Measurements from ENCODE around the gene BMPR1A. TPM values are rescaled to one million over a fixed set of nuclear protein-coding genes. Genes with fewer than 3 reads are reported as not detected.
A peak's percentile ranks its signal among the peaks of the same experiment; 100 is the strongest.

Gene BMPR1A
- total RNA-seq, 1 experiment from 2014 or later: 63.2 TPM

DNA sequence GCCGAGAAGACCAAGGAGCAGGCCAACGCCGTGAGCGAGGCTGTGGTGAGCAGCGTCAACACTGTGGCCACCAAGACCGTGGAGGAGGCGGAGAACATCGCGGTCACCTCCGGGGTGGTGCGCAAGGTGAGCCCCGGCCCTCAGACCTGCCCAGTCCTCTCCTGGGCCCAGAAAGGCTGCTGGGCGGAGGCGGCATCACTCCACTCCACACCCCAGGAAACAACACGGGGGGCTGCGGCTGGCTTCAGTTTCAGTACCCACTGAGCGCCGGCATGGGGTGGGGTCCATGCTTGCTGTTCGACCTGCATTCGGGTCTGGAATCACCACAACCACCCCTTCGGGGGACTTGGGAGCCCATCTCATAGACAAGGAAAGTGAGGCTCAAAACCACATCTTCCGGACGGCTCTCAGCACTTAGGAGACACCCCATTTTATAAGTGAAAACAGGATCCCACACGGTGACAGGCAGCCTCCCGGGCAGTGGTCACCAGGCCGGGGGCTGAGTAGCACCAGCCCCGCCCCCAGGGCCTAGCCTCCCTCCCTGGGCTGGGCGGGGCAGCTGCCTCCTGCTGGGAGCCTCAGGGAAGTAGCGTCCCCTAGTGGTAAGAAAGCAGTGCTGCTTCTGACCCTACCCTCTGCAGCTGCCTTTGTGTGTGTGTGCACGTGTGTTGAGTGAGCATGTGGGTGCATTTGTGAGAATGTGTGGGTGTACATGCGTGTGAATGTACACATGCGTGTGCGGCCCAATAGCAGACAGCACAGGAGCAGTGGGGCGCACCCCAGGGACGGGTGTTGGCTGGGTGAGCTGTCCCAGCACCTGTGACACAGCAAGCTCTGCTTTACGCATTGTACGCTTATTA, 203.8 kb downstream of the BMPR1A start:
- Mint-ChIP-seq H3K36me3 (ENCODE audit: insufficient read depth, unreplicated experiment) (no peaks in the 10 kb centered on the region), H3K4me1 (ENCODE audit: low read depth, unreplicated experiment) (no peaks in the 10 kb centered on the region), H3K27me3 (ENCODE audit: insufficient read depth, unreplicated experiment) (no peaks in the 10 kb centered on the region), H3K27ac (ENCODE audit: unreplicated experiment) (no peak overlapping the region), H3K4me3 (ENCODE audit: unreplicated experiment) (no peak overlapping the region), H3K9me3 (ENCODE audit: unreplicated experiment) (no peaks in the 10 kb centered on the region)
- CTCF ChIA-PET: interaction anchor here (0.9 kb wide), 1 partner anchor 9 kb away, joined by 3 read pairs; no protein-coding TSS in a partner anchor
- POLR2A ChIA-PET: no interaction called here
- H3K4me1 ChIP-seq: peaks cover 18% of the 10 kb centered on the region
- DNase-seq: peak; percentile 46 to 47
- H3K27me3 ChIP-seq (replicated peaks; ENCODE audit: control insufficient read depth, insufficient read depth, low read length): no peaks in the 10 kb centered on the region
- no peak overlapping the region for H3K4me3 ChIP-seq (ENCODE audit: low read depth, low read length)
- no peaks in the 10 kb centered on the region for H3K36me3 ChIP-seq (ENCODE audit: control insufficient read depth, insufficient read depth, low read length)
- TF ChIP-seq, protein P1, sequence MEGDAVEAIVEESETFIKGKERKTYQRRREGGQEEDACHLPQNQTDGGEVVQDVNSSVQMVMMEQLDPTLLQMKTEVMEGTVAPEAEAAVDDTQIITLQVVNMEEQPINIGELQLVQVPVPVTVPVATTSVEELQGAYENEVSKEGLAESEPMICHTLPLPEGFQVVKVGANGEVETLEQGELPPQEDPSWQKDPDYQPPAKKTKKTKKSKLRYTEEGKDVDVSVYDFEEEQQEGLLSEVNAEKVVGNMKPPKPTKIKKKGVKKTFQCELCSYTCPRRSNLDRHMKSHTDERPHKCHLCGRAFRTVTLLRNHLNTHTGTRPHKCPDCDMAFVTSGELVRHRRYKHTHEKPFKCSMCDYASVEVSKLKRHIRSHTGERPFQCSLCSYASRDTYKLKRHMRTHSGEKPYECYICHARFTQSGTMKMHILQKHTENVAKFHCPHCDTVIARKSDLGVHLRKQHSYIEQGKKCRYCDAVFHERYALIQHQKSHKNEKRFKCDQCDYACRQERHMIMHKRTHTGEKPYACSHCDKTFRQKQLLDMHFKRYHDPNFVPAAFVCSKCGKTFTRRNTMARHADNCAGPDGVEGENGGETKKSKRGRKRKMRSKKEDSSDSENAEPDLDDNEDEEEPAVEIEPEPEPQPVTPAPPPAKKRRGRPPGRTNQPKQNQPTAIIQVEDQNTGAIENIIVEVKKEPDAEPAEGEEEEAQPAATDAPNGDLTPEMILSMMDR (IDR thresholded peaks at IDR 0.05; ENCODE audit: insufficient read depth in 1 of 2, low read depth in 1 of 2, low read length in 1 of 2, severe bottlenecking in 1 of 2, unreplicated experiment in 1 of 2): peak; percentile 62 to 75
- intact Hi-C loops (cut with micrococcal nuclease; ENCODE audit: unreplicated experiment): no loop called here
- no TSS peak for BruUV-seq (replicated peaks)
- H3K9me3 ChIP-seq: no peaks in the 10 kb centered on the region

DNA sequence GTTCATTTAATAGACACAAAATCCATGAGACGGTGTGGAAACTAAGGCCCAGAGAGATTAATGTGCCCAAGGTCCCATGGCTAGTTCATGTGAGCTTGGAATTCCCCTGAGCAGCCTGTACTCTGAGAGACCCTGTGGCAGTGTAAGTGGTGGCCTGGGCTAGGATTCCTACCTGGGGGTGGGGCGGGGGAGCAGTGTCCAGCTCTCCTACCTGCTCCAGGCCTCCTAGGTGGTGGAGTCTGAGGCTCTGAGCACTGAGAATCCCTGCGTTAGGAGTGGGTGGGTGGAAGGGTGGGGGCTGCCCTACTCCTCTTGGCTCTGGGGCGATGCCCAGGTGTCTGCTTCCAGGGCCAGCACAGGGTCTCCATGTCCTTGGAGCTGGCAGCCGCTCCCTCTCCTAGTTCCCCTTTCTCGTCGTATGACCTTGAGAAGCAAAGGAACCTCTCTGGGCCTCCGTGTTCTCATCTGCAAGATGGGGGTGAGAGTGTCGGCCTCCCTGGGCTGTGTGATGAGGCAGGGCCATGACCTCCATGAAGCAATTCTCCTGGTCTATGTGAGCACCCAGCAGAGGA, 204.5 kb downstream of the BMPR1A start:
- Mint-ChIP-seq H3K4me3 (ENCODE audit: unreplicated experiment) (no peak overlapping the region), H3K36me3 (ENCODE audit: insufficient read depth, unreplicated experiment) (peaks cover 3% of the 10 kb centered on the region), H3K27ac (ENCODE audit: unreplicated experiment) (no peak overlapping the region), H3K9me3 (ENCODE audit: unreplicated experiment) (no peaks in the 10 kb centered on the region), H3K27me3 (ENCODE audit: insufficient read depth, unreplicated experiment) (no peaks in the 10 kb centered on the region), H3K4me1 (ENCODE audit: low read depth, unreplicated experiment) (no peaks in the 10 kb centered on the region)
- TF ChIP-seq, protein P1 (IDR thresholded peaks at IDR 0.05; ENCODE audit: insufficient read depth in 1 of 2, low read depth in 1 of 2, low read length in 1 of 2, severe bottlenecking in 1 of 2, unreplicated experiment in 1 of 2): no peak
- no peaks in the 10 kb centered on the region for H3K9me3 ChIP-seq
- peak in 1 of 2 experiments; percentile 28 for DNase-seq
- no peak overlapping the region for H3K4me3 ChIP-seq (ENCODE audit: low read depth, low read length)
- POLR2A ChIA-PET: no interaction called here
- intact Hi-C loops (cut with micrococcal nuclease; ENCODE audit: unreplicated experiment): no loop called here
- no peaks in the 10 kb centered on the region for H3K27me3 ChIP-seq (replicated peaks; ENCODE audit: control insufficient read depth, insufficient read depth, low read length)
- H3K36me3 ChIP-seq (ENCODE audit: control insufficient read depth, insufficient read depth, low read length): no peaks in the 10 kb centered on the region
- BruUV-seq (replicated peaks): no TSS peak
- CTCF ChIA-PET: interaction anchor here (0.9 kb wide), 1 partner anchor 9 kb away, joined by 3 read pairs; no protein-coding TSS in a partner anchor
- H3K4me1 ChIP-seq: peaks cover 18% of the 10 kb centered on the region

DNA sequence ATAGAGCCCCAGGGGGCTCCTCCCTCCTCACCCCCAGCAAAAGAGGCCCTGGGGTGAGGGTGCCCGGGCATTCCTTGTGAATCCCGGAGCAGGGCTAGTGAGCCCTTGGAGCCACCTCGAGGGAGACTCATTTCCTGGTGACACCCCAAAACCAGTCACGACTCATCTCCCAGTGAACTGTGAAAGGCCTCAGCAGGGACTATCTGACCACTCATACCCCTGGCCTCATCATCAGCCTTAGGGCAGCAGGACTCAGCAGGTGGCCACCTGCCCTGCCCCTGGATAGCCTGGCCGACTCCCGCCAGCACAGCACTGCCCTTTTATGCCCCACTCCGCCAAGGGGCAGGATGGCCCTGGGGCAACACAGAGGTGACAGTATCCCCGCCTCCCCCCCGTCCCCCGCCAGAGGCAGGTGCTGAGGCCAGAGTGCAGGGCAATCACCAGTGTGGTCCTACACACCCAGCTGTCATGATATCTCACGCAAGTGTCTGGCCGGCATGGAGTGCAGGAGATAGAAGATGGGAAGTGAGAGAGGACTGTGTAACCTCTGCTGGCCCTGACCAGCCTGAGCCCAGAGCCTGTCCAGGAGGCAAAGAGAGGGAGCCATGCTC, 205.2 kb downstream of the BMPR1A start:
- Mint-ChIP-seq H3K27me3 (ENCODE audit: insufficient read depth, unreplicated experiment) (no peaks in the 10 kb centered on the region), H3K36me3 (ENCODE audit: insufficient read depth, unreplicated experiment) (peaks cover 8% of the 10 kb centered on the region), H3K4me3 (ENCODE audit: unreplicated experiment) (no peak overlapping the region), H3K27ac (ENCODE audit: unreplicated experiment) (no peak overlapping the region), H3K9me3 (ENCODE audit: unreplicated experiment) (no peaks in the 10 kb centered on the region), H3K4me1 (ENCODE audit: low read depth, unreplicated experiment) (peaks cover 3% of the 10 kb centered on the region)
- ChIA-PET POLR2A (no interaction called here), CTCF (no interaction called here)
- H3K36me3 ChIP-seq (ENCODE audit: control insufficient read depth, insufficient read depth, low read length): no peaks in the 10 kb centered on the region
- TF ChIP-seq, protein P1 (IDR thresholded peaks at IDR 0.05; ENCODE audit: insufficient read depth in 1 of 2, low read depth in 1 of 2, low read length in 1 of 2, severe bottlenecking in 1 of 2, unreplicated experiment in 1 of 2): no peak
- peak in 1 of 2 experiments; percentile 34 for DNase-seq
- intact Hi-C loops (cut with micrococcal nuclease; ENCODE audit: unreplicated experiment): no loop called here
- H3K4me1 ChIP-seq: peaks cover 19% of the 10 kb centered on the region
- no peak overlapping the region for H3K4me3 ChIP-seq (ENCODE audit: low read depth, low read length)
- no TSS peak for BruUV-seq (replicated peaks)
- H3K27me3 ChIP-seq (replicated peaks; ENCODE audit: control insufficient read depth, insufficient read depth, low read length): no peaks in the 10 kb centered on the region
- no peaks in the 10 kb centered on the region for H3K9me3 ChIP-seq

Data from Caco-2 (cell line).